Liver (tissue), 9 donors: ENCODE measurements around the gene TLR9. TPM values are rescaled to one million over a fixed set of nuclear protein-coding genes. Genes with fewer than 3 reads are reported as not detected.

Experiments
- DNase-seq: peaks from one replicate; pipeline ENCODE4 v3.0.0-alpha.2; 2017; ENCODE audit warnings: low spot score
- H3K27ac ChIP-seq, 2 donors: one replicate each; pipeline ENCODE4 v1.7.0; 2013; ENCODE audit warnings: inconsistent platforms in 2 of 2, low read length in 2 of 2, control low read depth in 1 of 2, low read depth in 1 of 2, mild to moderate bottlenecking in 1 of 2
- H3K27me3 ChIP-seq, 4 donors: one replicate each; pipeline versions ENCODE4 v1.6.1 to v1.7.0; 2013; ENCODE audit warnings: low read length in 3 of 4, inconsistent platforms in 1 of 4, mild to moderate bottlenecking in 1 of 4, moderate library complexity in 1 of 4; ENCODE audit not compliant: control insufficient read depth in 4 of 4, insufficient read depth in 4 of 4
- H3K36me3 ChIP-seq, 4 donors: one replicate each; pipeline versions ENCODE4 v1.6.1 to v1.7.0; 2013; ENCODE audit warnings: low read length in 3 of 4, mild to moderate bottlenecking in 3 of 4, low read depth in 1 of 4, moderate library complexity in 1 of 4; ENCODE audit not compliant: control insufficient read depth in 4 of 4, insufficient read depth in 3 of 4
- H3K4me1 ChIP-seq, 4 donors: one replicate each; pipeline versions ENCODE4 v1.6.1 to v1.7.0; 2013; ENCODE audit warnings: low read length in 3 of 4, mild to moderate bottlenecking in 3 of 4, moderate library complexity in 1 of 4; ENCODE audit not compliant: control insufficient read depth in 4 of 4, insufficient read depth in 4 of 4
- H3K4me3 ChIP-seq, 3 donors: one replicate each; pipeline versions ENCODE4 v1.6.1 to v1.7.0; 2013; ENCODE audit warnings: low read length in 3 of 3, control low read depth in 1 of 3, low read depth in 1 of 3, mild to moderate bottlenecking in 1 of 3
- H3K9ac ChIP-seq, 2 donors: one replicate each; pipeline ENCODE4 v1.7.0; 2013; ENCODE audit warnings: low read length in 2 of 2, mild to moderate bottlenecking in 2 of 2, moderate library complexity in 2 of 2, control low read depth in 1 of 2, low read depth in 1 of 2
- H3K9me3 ChIP-seq, 4 donors: one replicate each; pipeline versions ENCODE4 v1.6.1 to v1.7.0; 2013; ENCODE audit warnings: low read length in 3 of 4; ENCODE audit not compliant: control insufficient read depth in 4 of 4
- ATF3 ChIP-seq: IDR thresholded peaks from 2 replicates; pipeline ENCODE4 v1.6.1; 2016; ENCODE audit warnings: antibody characterized with exemption
- CTCF ChIP-seq: fragments of 150-350 bp; IDR thresholded peaks from 2 replicates; pipeline ENCODE4 v1.5.1; 2017; ENCODE audit warnings: improper control_type of control experiment, low read depth, low read length; ENCODE audit not compliant: missing input control
- EGR1 ChIP-seq, 2 donors: IDR thresholded peaks; 2 replicates each; pipeline ENCODE4 v1.6.1; 2016 to 2018; ENCODE audit warnings: antibody characterized with exemption in 2 of 2, low read depth in 2 of 2
- FOXA1 ChIP-seq: IDR thresholded peaks from 2 replicates; pipeline ENCODE4 v1.6.1; 2016; ENCODE audit warnings: antibody characterized with exemption
- FOXA2 ChIP-seq: IDR thresholded peaks from 2 replicates; pipeline ENCODE4 v1.6.1; 2016; ENCODE audit warnings: antibody characterized with exemption
- GABPA ChIP-seq, 2 donors: IDR thresholded peaks in 1 of 2; conservative IDR thresholded peaks in 1 of 2; 2 replicates each; pipeline ENCODE4 v1.6.1; 2016; ENCODE audit warnings: antibody characterized with exemption in 2 of 2, mild to moderate bottlenecking in 1 of 2, moderate library complexity in 1 of 2
- HNF4A ChIP-seq, 2 donors: conservative IDR thresholded peaks; 2 replicates each; pipeline ENCODE4 v1.6.1; 2016; ENCODE audit warnings: antibody characterized with exemption in 2 of 2, mild to moderate bottlenecking in 2 of 2
- JUND ChIP-seq, 2 donors: IDR thresholded peaks; 2 replicates each; pipeline ENCODE4 v1.6.1; 2016; ENCODE audit warnings: antibody characterized with exemption in 2 of 2
- NR2F2 ChIP-seq: IDR thresholded peaks from 2 replicates; pipeline ENCODE4 v1.6.1; 2016; ENCODE audit warnings: antibody characterized with exemption
- RAD21 ChIP-seq, 2 donors: IDR thresholded peaks; 2 replicates each; pipeline ENCODE4 v1.6.1; 2016; ENCODE audit warnings: antibody characterized with exemption in 2 of 2, mild to moderate bottlenecking in 2 of 2
- REST ChIP-seq: IDR thresholded peaks from 2 replicates; pipeline ENCODE4 v1.6.1; 2016; ENCODE audit warnings: antibody characterized with exemption, mild to moderate bottlenecking
- RXRA ChIP-seq, 2 donors: IDR thresholded peaks; 2 replicates each; pipeline ENCODE4 v1.6.1; 2017 to 2018; ENCODE audit warnings: antibody characterized with exemption in 2 of 2, mild to moderate bottlenecking in 1 of 2
- SP1 ChIP-seq: IDR thresholded peaks from 2 replicates; pipeline ENCODE4 v1.6.1; 2018; ENCODE audit warnings: antibody characterized with exemption, mild to moderate bottlenecking
- TAF1 ChIP-seq: conservative IDR thresholded peaks from 2 replicates; pipeline ENCODE4 v1.6.1; 2016; ENCODE audit warnings: antibody characterized with exemption, mild to moderate bottlenecking
- YY1 ChIP-seq: IDR thresholded peaks from 2 replicates; pipeline ENCODE4 v1.6.1; 2016; ENCODE audit warnings: antibody characterized with exemption, mild to moderate bottlenecking
- ZBTB33 ChIP-seq: IDR thresholded peaks from 2 replicates; pipeline ENCODE4 v1.6.1; 2016; ENCODE audit warnings: antibody characterized with exemption
- WGBS: extraction: QIAGEN DNeasy Blood & Tissue Kit; methylation state at CpG from one replicate; pipeline ENCODE4 v1.1.7; 2013; 5-methylcytosine and 5-hydroxymethylcytosine counted together
- polyA plus RNA-seq, 2 donors: library from polyadenylated mRNA; stranded (reverse) in 1 of 2; unstranded in 1 of 2; fragments of 200-250 nt in 1 of 2; fragments of >200 nt in 1 of 2; fragmentation: Nextera tagmentation in 1 of 2; extraction: Ambion mirVana in 1 of 2; gene quantifications; one replicate each; pipeline versions ENCODE4 v1.2.1 to v1.2.3, GENCODE V29; 2013 to 2015
- total RNA-seq, 2 donors: library from RNA; depleted of rRNA; stranded (reverse); fragments of >200 nt; gene quantifications; one replicate each; pipeline ENCODE4 v1.2.3, GENCODE V29; 2014
- donor health status: healthy.
- donor health status: healthy.
- donor health status: healthy.
- donor health status: healthy.
- donor health status: healthy.

Gene TLR9
- total and polyA plus RNA-seq, 4 donors: 0.02 TPM; not detected in 3

GRCh38 chr3:52223449-52224408 is 1.7 kb downstream of the TLR9 start:
- H3K9me3 ChIP-seq: no peaks in the 10 kb centered on the region
- no peak overlapping the region for H3K27ac ChIP-seq
- no peak overlapping the region for H3K9ac ChIP-seq
- no peak for DNase-seq
- TF ChIP-seq YY1 (no peak), RXRA (IDR thresholded peaks at IDR 0.05) (no peak), HNF4A (conservative IDR thresholded peaks at IDR 0.05) (no peak), CTCF (no peak), JUND (IDR thresholded peaks at IDR 0.05) (no peak), FOXA2 (no peak), ATF3 (no peak), ZBTB33 (no peak), EGR1 (IDR thresholded peaks at IDR 0.05; ENCODE audit: low read depth in 2 of 2) (no peak), NR2F2 (no peak), FOXA1 (no peak)
- H3K36me3 ChIP-seq: peaks cover 0 to 10% (median 0%) of the 10 kb centered on the region in 4 donors
- WGBS: 96% methylated on average over 32 of the region's 32 CpGs
- no peaks in the 10 kb centered on the region for H3K27me3 ChIP-seq
- peaks cover 0 to 6% (median 3%) of the 10 kb centered on the region in 4 donors for H3K4me1 ChIP-seq
- H3K4me3 ChIP-seq: no peak overlapping the region

GRCh38 chr3:52222319-52223221 is 2.9 kb downstream of the TLR9 start:
- no peaks in the 10 kb centered on the region for H3K27me3 ChIP-seq
- H3K9ac ChIP-seq: no peak overlapping the region
- TF ChIP-seq YY1 (no peak), TAF1 (no peak), RAD21 (IDR thresholded peaks at IDR 0.05) (no peak), SP1 (no peak), FOXA2 (no peak), ATF3 (no peak), GABPA (IDR thresholded peaks at IDR 0.05 in 1 of 2, conservative IDR thresholded peaks at IDR 0.05 in 1 of 2) (no peak), EGR1 (IDR thresholded peaks at IDR 0.05; ENCODE audit: low read depth in 2 of 2) (no peak), ZBTB33 (no peak), FOXA1 (no peak), RXRA (IDR thresholded peaks at IDR 0.05) (no peak), REST (no peak), HNF4A (conservative IDR thresholded peaks at IDR 0.05) (no peak)
- H3K4me1 ChIP-seq: peaks cover 0 to 7% (median 4%) of the 10 kb centered on the region in 4 donors
- H3K27ac ChIP-seq: no peak overlapping the region
- DNase-seq: no peak
- no peaks in the 10 kb centered on the region for H3K9me3 ChIP-seq
- 93% methylated on average over 41 of the region's 41 CpGs for WGBS
- no peaks in the 10 kb centered on the region for H3K36me3 ChIP-seq
- H3K4me3 ChIP-seq: no peak overlapping the region
